DMS 273 (cell line): ENCODE results near the gene STAT3.
"Not testable (repeated sequence)": the region's sequence is repeated elsewhere in the genome, so short reads cannot be mapped to it uniquely, and the experiment has no call there.

Experiments used
- DNase-seq: peaks from one replicate; lab custom pipeline; 2025; ENCODE audit not compliant: unreplicated experiment; lab: John Stamatoyannopoulos, UW

The STAT3 gene

GRCh38 chr17:42388381-42389134 is at the start of gene STAT3:
TSS of gene STAT3 (minus strand) at chr17:42388442. CDS start at chr17:42348516, 39,926 bp downstream.
- DNase-seq = peak; percentile 100

DNA sequence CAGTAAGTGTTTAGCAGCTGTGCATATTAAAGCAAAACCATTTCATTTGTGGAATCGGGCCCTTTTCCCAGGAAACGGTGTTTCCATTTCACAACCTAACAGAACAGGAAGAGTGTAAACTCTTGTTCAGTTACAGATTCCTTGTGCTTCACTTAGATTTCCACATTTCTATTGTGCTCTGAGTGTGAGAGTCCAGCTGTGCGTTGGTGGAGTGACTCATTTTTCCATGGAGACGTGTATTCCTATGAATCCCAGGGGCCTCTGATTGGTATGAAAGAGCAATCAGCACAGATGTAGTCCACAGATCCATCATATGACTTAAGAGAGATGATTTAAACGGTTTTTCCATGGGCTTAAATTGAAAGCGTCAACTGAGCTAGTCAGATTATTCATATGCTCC is 48.1 kb upstream of the STAT3 start:
- peak; percentile 57 for DNase-seq

DNA sequence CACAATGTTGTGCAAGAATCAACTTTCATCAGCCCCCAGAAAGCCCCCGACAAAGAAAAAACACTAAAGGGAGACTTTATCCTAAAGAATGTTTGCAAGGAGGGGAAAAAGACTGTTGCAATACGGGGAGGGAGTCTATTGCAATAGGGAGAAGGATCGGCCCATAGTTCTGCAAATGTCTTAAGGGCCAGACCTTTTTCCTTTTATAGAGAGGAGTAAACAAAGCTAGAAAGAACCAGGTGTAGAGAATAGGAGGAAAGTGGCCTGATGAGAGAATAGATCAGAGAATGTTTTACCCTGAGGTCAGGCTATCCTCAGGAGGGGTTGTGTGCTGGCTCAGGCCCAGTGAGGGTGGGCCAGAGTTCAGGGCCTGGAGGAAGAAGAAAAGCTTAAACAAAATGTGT is 43.5 kb upstream of the STAT3 start:
- no peak for DNase-seq

DNA sequence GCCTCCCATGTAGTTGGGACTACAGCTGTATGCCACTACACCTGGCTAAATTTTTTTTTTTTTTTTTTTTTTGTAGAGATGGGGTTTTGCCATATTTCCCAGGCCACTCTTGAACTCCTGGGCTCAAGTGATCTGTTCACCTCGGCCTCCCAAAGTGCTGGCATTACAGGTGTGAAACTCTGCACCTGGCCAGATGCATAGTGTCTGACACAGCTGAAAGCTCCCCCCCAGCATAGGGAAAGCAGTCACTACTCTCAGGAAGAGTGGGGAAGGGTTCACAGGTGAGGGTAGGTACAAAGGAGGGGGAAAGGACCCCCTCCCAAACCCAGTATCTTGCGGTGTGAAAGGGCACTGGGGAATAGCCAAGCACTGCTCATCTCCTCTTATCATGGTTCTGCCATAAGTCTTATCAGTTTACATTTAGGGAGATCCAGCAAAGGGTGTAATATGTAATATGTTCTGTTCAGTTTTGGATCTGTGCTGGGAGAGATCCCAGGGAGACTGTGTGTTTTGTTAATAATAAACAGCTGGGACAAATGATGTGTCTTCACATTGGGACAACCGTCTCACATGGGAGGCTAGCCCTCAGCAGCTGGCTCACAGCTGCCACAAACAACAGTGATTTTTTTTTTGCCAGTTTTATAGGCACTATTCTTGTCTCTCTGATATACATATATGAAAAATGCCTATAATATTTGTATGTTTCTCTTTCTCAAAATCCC is 41.6 kb upstream of the STAT3 start:
- no peak for DNase-seq

DNA sequence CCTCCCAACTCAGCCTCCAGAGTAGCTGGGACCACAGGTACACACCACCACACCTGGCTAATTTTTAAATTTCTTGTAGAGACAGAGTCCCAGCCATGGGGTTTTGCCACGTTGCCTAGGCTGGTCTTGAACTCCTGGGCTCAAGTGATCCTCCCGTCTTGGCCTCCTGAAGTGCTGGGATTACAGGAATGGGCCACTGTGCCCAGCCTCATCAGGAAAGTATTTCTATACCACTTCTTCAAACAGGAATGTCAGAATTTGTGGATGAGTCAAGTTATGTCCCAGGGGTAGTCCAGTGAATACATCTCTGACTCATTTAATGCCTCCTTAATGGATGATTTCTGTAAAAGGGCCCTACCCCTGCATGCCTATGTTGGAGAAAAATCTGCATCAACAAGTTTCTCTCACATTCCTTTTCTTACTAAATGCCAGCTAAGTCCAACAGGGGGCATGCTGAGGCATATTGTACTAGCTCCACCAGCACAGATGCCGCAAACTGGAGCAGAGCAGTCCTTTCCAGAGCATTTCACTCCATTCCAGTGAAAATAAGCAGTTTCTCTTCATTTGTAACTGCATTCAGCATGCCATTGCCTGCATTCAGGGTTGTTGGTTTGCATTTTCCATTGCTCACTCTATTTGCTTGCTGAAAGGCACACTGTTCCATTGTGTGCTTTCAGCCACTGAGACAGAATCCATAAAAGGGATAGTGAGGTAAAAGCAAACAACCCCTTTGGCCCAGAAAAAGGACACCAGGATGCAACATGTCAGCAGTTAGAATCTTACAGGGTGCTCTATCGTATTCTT is 40.1 kb upstream of the STAT3 start:
- peak; percentile 82 for DNase-seq

GRCh38 chr17:42424991-42425610 is 36.9 kb upstream of the STAT3 start:
- no peak for DNase-seq

DNA sequence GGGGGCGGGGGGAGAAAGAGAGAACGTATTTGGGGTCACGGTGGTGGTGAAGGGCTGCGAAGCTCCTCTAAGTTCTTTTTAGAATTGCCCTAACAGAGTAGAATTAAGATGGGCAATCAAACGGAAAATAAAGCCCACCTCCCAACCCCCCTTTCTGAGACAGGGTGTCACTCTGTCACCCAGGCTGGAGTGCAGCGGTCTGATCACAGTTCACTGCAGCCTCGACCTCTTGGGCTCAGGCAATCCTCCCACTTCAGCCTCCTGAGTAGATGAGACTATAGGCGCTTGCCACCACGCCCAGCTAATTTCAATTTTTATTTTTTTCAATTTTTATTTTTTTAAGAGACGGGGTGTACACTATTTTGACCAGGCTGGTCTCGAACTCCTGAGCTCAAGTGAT is 35.5 kb upstream of the STAT3 start:
- DNase-seq = no peak

DNA sequence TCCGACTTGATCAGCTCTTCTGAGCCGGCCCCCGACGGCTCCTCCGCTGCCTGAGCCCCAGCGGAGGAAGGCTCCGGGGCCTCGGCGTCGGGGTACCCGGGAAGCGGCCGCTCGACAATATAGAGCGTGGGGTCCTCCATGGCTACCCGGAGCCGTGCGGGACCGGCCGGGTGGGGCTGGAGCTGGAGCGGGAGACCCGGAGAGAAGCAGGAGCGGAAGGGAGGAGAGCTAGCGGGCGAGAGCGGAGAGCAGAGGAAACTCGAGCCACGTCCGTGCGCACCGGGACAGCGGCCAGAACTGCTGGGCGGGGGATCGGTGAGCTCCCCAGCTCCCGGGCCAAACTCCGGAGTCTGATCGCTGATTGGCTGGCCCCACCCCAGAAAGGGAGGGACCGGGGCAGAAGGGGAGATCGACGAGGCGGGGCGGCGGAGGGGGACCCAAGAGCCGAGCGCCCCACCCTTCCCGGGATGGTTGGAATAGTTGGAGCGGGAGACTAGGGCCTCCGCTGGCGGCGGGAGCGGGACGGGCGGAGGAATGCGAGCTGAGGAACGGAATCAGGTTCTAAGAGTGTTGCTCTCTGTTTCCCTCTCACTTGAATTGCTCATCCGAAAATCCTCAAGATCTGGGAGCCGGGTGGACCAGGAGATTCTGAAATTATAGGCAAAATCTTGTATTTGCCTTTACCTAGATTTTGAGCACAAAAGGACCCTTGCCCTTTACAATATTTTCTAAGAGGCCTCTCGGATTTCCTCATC is 34.9 kb upstream of the STAT3 start, which contains the start of gene CAVIN1:
CAVIN1 (minus strand) TSS at position 299 of the 755 bp plus-strand sequence; CDS start at position 140, 159 bp downstream.
- peak; percentile 97 for DNase-seq

- DNase-seq = peak; percentile 68
Observed at GRCh38 chr17:42422412-42422957, 34.2 kb upstream of the STAT3 start.

DNA sequence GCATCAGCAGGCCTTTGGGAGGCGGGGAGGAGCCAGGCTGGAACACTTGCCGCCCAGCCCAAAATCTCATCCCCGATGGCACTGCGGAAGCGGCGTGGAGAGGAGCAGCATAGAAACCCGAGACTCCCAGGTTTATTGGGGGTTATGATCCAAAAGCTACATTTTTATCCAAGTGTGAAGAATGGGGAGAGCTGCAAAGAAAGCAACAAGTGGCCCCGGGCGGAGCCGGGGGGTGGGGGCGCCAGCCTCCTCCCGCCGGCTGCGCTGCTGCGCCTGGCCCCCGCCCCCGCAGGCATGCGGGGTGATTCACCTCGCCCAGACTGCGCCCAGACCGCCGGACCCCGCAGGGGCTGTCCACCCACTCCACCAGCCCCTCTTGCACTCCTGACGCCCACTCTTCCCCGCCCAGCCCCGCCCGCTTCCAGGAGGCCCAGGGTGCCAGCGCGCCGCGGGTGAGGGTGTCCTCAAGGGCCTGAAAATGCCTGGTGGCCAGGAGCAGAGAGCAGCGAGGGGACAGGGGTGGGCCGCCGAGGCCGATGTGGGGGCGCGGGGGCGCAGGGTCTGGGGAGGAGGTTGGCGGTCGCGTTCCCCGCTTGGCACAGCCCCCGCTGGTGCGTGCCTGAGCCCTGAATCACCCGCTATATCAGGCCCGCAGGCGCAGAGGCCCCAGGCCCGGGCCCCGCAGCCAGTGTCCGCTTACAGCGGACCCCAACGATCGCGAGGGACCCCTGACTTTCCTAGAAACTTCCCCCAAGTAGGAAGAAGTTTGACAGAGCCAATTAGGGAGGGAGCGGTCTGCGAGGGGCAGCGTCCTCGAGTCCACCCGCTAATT is 33.5 kb upstream of the STAT3 start:
- DNase-seq = no peak

GRCh38 chr17:42421136-42421506 is 32.9 kb upstream of the STAT3 start:
- no peak for DNase-seq

DNA sequence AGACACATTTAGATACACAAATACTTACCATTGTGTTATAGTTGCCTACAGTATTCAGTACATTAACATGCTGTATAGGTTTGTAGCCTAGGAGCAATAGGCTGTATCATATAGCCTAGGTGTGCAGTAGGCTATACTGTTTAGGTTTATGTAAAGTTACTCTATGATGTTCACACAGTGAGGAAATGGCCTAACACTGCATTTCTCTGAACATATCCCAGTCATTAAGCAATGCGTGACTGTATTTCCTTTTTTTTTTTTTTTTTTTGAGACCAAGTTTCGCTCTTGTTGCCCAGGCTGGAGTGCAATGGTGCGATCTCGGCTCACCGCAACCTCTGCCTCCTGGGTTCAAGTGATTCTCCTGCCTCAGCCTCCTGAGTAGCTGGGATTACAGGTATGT is 29.7 kb upstream of the STAT3 start:
- not testable (repeated sequence) for DNase-seq

GRCh38 chr17:42414704-42415409 is 26.6 kb upstream of the STAT3 start:
- DNase-seq = no peak

DNA sequence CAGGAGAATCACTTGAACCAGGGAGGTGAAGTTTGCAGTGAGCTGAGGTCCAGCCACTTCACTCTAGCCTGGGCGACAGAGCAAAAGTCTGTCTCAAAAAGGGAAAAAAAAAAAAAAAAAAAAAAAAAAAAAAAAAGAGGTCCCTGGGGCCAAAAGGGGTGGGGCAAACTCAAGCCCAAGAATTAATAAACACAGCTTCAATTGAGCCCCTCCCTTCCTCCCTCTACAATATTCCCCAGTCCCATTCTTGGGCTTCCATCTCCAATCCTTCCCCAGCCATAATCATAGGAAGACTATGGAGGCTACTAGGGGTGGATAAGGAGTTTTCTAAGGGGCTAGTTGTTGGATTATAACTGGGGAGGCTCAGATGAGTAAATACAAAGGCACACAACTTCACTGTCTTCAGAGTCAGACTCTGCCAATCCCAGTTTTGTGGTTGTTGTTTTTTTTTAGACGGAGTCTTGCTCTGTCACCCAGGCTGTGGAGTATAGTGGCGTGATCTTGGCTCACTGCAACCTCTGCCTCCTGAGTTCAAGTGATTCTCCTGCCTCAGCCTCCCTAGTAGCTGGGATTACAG is 25.3 kb upstream of the STAT3 start:
- DNase-seq = no peak

DNA sequence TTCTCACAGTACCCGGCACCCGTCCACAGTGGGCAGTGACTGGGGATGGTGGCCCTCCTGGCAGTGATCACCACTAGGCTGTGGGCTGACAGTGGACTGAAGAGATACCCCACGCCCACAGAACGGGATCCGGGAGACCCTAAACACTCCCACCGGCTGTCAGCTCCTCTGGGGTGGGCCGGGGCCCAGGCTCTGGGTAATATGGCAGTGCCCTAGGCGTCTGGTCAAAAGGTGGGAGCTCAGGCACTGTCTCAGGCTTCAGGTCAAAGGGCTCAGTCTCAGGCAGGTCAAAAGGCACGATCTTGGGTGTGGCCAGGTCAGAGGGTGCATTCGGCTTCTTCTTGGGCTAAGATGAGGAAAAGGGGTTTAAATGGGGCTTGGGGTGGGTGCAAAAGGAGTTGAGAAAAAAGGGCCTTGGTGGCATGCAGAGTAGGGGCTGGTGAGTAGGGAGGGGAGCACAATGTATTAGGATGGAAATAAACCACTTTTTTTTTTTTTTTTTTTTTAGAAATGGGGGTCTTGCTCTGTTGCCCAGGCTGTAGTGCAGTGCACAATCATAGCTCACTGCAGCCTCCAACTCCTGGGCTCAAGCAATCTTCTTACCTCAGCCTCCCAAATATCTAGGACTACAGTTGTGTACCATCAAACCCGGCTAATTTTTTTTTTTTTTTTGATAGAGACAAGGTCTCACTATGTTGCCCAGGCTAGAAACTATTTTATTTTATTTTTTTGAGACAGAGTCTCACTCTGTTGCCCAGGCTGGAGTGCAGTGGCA is 23.9 kb upstream of the STAT3 start:
- no peak for DNase-seq

DNA sequence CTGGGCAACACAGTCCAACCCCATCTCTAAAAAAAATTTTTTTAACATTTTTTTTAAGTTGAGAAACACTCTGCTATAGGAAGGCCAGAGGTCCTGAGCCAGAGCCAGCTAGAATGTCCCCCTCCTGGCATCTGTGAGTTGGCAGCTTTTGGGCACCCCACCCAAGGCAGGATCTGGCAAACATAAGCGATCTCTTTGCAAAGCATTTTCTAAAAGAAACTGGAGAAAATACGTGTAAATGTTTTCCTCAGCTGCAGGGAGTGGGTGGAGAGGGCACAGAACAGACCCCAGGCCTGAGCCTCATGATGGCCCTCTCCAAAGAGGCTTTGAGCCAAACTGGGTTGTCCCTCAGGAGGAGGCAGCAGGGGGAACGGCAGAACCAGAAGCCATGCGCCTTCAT is 23.1 kb upstream of the STAT3 start:
- DNase-seq = no peak

DNA sequence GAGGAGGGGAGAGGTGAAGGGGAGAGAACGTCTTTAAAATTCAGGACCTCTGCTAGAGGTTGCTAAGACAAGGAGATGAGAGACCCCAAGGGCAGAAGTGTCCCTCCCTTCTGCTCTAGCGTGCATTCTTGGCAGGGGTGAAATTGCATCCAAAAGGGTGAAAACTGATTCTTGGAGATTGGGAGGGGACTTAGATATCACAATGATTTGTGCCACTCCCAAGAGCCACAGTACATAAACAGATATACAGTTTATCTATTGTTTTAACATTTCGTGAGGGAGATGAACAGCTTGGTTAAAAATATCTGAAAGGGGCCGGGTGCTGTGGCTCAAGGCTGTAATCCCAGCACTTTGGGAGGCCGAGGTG is 22.1 kb upstream of the STAT3 start:
- DNase-seq = no peak
